Stomach (tissue), 4 donors: Measurements from ENCODE around the gene COX7A2.

Experiments used
- CTCF ChIP-seq, 7 experiments: fragments of 450-650 bp in 4 of 7; fragments of 200-600 bp in 3 of 7; sonication (generic) in 3 of 7; IDR thresholded peaks; one replicate each; pipeline ENCODE4 v1.5.1; 2016 to 2019; ENCODE audit warnings: antibody characterized with exemption in 7 of 7, control low read depth in 2 of 7, mild to moderate bottlenecking in 1 of 7
- POLR2A ChIP-seq, 4 donors: fragments of 450-650 bp; IDR thresholded peaks; one replicate each; pipeline ENCODE4 v1.6.1; 2016; ENCODE audit warnings: antibody characterized with exemption in 4 of 4, control low read depth in 2 of 4, mild to moderate bottlenecking in 1 of 4, moderate library complexity in 1 of 4
- POLR2AphosphoS5 ChIP-seq, 3 donors: sonication (generic); formaldehyde crosslinking; IDR thresholded peaks; one replicate each; pipeline ENCODE4 v1.6.1; 2016; ENCODE audit warnings: antibody characterized with exemption in 3 of 3

GRCh38 chr6:75290136-75290945 lies 46.7 kb upstream of the COX7A2 start:
- TF ChIP-seq POLR2A (IDR thresholded peaks at IDR 0.05), result no peak
- no peak for TF ChIP-seq CTCF (IDR thresholded peaks at IDR 0.05)
- TF ChIP-seq POLR2AphosphoS5 (IDR thresholded peaks at IDR 0.05), result no peak
